Liver (tissue), 9 donors: ENCODE results near the gene PRMT9. TPM values are rescaled to one million over a fixed set of nuclear protein-coding genes. Genes with fewer than 3 reads are reported as not detected.

Experiments
- DNase-seq: peaks from one replicate; pipeline ENCODE4 v3.0.0-alpha.2; 2017; ENCODE audit warnings: low spot score
- H3K27ac ChIP-seq, 2 donors: one replicate each; pipeline ENCODE4 v1.7.0; 2013; ENCODE audit warnings: inconsistent platforms in 2 of 2, low read length in 2 of 2, control low read depth in 1 of 2, low read depth in 1 of 2, mild to moderate bottlenecking in 1 of 2
- H3K27me3 ChIP-seq, 4 donors: one replicate each; pipeline versions ENCODE4 v1.6.1 to v1.7.0; 2013; ENCODE audit warnings: low read length in 3 of 4, inconsistent platforms in 1 of 4, mild to moderate bottlenecking in 1 of 4, moderate library complexity in 1 of 4; ENCODE audit not compliant: control insufficient read depth in 4 of 4, insufficient read depth in 4 of 4
- H3K36me3 ChIP-seq, 4 donors: one replicate each; pipeline versions ENCODE4 v1.6.1 to v1.7.0; 2013; ENCODE audit warnings: low read length in 3 of 4, mild to moderate bottlenecking in 3 of 4, low read depth in 1 of 4, moderate library complexity in 1 of 4; ENCODE audit not compliant: control insufficient read depth in 4 of 4, insufficient read depth in 3 of 4
- H3K4me1 ChIP-seq, 4 donors: one replicate each; pipeline versions ENCODE4 v1.6.1 to v1.7.0; 2013; ENCODE audit warnings: low read length in 3 of 4, mild to moderate bottlenecking in 3 of 4, moderate library complexity in 1 of 4; ENCODE audit not compliant: control insufficient read depth in 4 of 4, insufficient read depth in 4 of 4
- H3K4me3 ChIP-seq, 3 donors: one replicate each; pipeline versions ENCODE4 v1.6.1 to v1.7.0; 2013; ENCODE audit warnings: low read length in 3 of 3, control low read depth in 1 of 3, low read depth in 1 of 3, mild to moderate bottlenecking in 1 of 3
- H3K9ac ChIP-seq, 2 donors: one replicate each; pipeline ENCODE4 v1.7.0; 2013; ENCODE audit warnings: low read length in 2 of 2, mild to moderate bottlenecking in 2 of 2, moderate library complexity in 2 of 2, control low read depth in 1 of 2, low read depth in 1 of 2
- H3K9me3 ChIP-seq, 4 donors: one replicate each; pipeline versions ENCODE4 v1.6.1 to v1.7.0; 2013; ENCODE audit warnings: low read length in 3 of 4; ENCODE audit not compliant: control insufficient read depth in 4 of 4
- ATF3 ChIP-seq: IDR thresholded peaks from 2 replicates; pipeline ENCODE4 v1.6.1; 2016; ENCODE audit warnings: antibody characterized with exemption
- CTCF ChIP-seq: fragments of 150-350 bp; IDR thresholded peaks from 2 replicates; pipeline ENCODE4 v1.5.1; 2017; ENCODE audit warnings: improper control_type of control experiment, low read depth, low read length; ENCODE audit not compliant: missing input control
- FOXA1 ChIP-seq: IDR thresholded peaks from 2 replicates; pipeline ENCODE4 v1.6.1; 2016; ENCODE audit warnings: antibody characterized with exemption
- HNF4A ChIP-seq, 2 donors: conservative IDR thresholded peaks; 2 replicates each; pipeline ENCODE4 v1.6.1; 2016; ENCODE audit warnings: antibody characterized with exemption in 2 of 2, mild to moderate bottlenecking in 2 of 2
- HNF4G ChIP-seq: IDR thresholded peaks from 2 replicates; pipeline ENCODE4 v1.6.1; 2016; ENCODE audit warnings: antibody characterized with exemption
- JUND ChIP-seq, 2 donors: IDR thresholded peaks; 2 replicates each; pipeline ENCODE4 v1.6.1; 2016; ENCODE audit warnings: antibody characterized with exemption in 2 of 2
- MAX ChIP-seq: IDR thresholded peaks from 2 replicates; pipeline ENCODE4 v1.6.1; 2016; ENCODE audit warnings: antibody characterized with exemption
- NR2F2 ChIP-seq: IDR thresholded peaks from 2 replicates; pipeline ENCODE4 v1.6.1; 2016; ENCODE audit warnings: antibody characterized with exemption
- RAD21 ChIP-seq, 2 donors: IDR thresholded peaks; 2 replicates each; pipeline ENCODE4 v1.6.1; 2016; ENCODE audit warnings: antibody characterized with exemption in 2 of 2, mild to moderate bottlenecking in 2 of 2
- REST ChIP-seq: IDR thresholded peaks from 2 replicates; pipeline ENCODE4 v1.6.1; 2016; ENCODE audit warnings: antibody characterized with exemption, mild to moderate bottlenecking
- RXRA ChIP-seq, 2 donors: IDR thresholded peaks; 2 replicates each; pipeline ENCODE4 v1.6.1; 2017 to 2018; ENCODE audit warnings: antibody characterized with exemption in 2 of 2, mild to moderate bottlenecking in 1 of 2
- SP1 ChIP-seq: IDR thresholded peaks from 2 replicates; pipeline ENCODE4 v1.6.1; 2018; ENCODE audit warnings: antibody characterized with exemption, mild to moderate bottlenecking
- TAF1 ChIP-seq: conservative IDR thresholded peaks from 2 replicates; pipeline ENCODE4 v1.6.1; 2016; ENCODE audit warnings: antibody characterized with exemption, mild to moderate bottlenecking
- ZBTB33 ChIP-seq: IDR thresholded peaks from 2 replicates; pipeline ENCODE4 v1.6.1; 2016; ENCODE audit warnings: antibody characterized with exemption
- WGBS: extraction: QIAGEN DNeasy Blood & Tissue Kit; methylation state at CpG from one replicate; pipeline ENCODE4 v1.1.7; 2013; 5-methylcytosine and 5-hydroxymethylcytosine counted together
- polyA plus RNA-seq, 2 donors: library from polyadenylated mRNA; stranded (reverse) in 1 of 2; unstranded in 1 of 2; fragments of 200-250 nt in 1 of 2; fragments of >200 nt in 1 of 2; fragmentation: Nextera tagmentation in 1 of 2; extraction: Ambion mirVana in 1 of 2; gene quantifications; one replicate each; pipeline versions ENCODE4 v1.2.1 to v1.2.3, GENCODE V29; 2013 to 2015
- total RNA-seq, 2 donors: library from RNA; depleted of rRNA; stranded (reverse); fragments of >200 nt; gene quantifications; one replicate each; pipeline ENCODE4 v1.2.3, GENCODE V29; 2014
- donor health status: healthy.
- donor health status: healthy.
- donor health status: healthy.
- donor health status: healthy.
- donor health status: healthy.

Gene PRMT9
- total and polyA plus RNA-seq, 4 donors: 2.4 to 8.5 (median 5.7) TPM

- TF ChIP-seq HNF4G: no peak
- TF ChIP-seq FOXA1: no peak
- no peak for TF ChIP-seq TAF1
- no peak for TF ChIP-seq RXRA (IDR thresholded peaks at IDR 0.05)
- no peak for TF ChIP-seq MAX
- no peak for TF ChIP-seq CTCF
- no peak for TF ChIP-seq ZBTB33
- TF ChIP-seq REST: no peak
- no peak for TF ChIP-seq RAD21 (IDR thresholded peaks at IDR 0.05)
- TF ChIP-seq HNF4A (conservative IDR thresholded peaks at IDR 0.05): no peak
- no peak for TF ChIP-seq ATF3
- TF ChIP-seq NR2F2: no peak
- 68% methylated on average over 4 of the region's 4 CpGs for WGBS
- no peaks in the 10 kb centered on the region for H3K9me3 ChIP-seq
Measured at GRCh38 chr4:147730333-147730732, 46.4 kb upstream of the PRMT9 start.

GRCh38 chr4:147727476-147728028 is 43.6 kb upstream of the PRMT9 start:
- H3K36me3 ChIP-seq: no peaks in the 10 kb centered on the region
- H3K27ac ChIP-seq: no peak overlapping the region
- no peak overlapping the region for H3K9ac ChIP-seq
- H3K4me3 ChIP-seq: no peak overlapping the region
- peaks cover 2 to 17% (median 5%) of the 10 kb centered on the region in 4 donors for H3K4me1 ChIP-seq
- H3K27me3 ChIP-seq: no peaks in the 10 kb centered on the region
- 96% methylated on average over 2 of the region's 2 CpGs for WGBS
- DNase-seq: no peak
- no peaks in the 10 kb centered on the region for H3K9me3 ChIP-seq
- TF ChIP-seq HNF4G (no peak), CTCF (no peak), RXRA (IDR thresholded peaks at IDR 0.05) (no peak), ZBTB33 (no peak), FOXA1 (no peak), TAF1 (no peak), REST (no peak), SP1 (no peak), JUND (IDR thresholded peaks at IDR 0.05) (no peak), HNF4A (conservative IDR thresholded peaks at IDR 0.05) (no peak)

More at GRCh38 chr4:147730333-147730732, 46.4 kb upstream of the PRMT9 start:
- Histone ChIP-seq H3K27ac (no peak overlapping the region), H3K4me3 (no peak overlapping the region), H3K4me1 (peaks cover 2 to 27% (median 15%) of the 10 kb centered on the region in 4 donors), H3K36me3 (no peaks in the 10 kb centered on the region), H3K9ac (no peak overlapping the region), H3K27me3 (peaks cover 0 to 7% (median 0%) of the 10 kb centered on the region in 4 donors)
- no peak for DNase-seq
